Measurements from ENCODE around the gene LRRN1. TPM values are rescaled to one million over a fixed set of nuclear protein-coding genes. Genes with fewer than 3 reads are reported as not detected.

The LRRN1 gene
- total RNA-seq, 1 donor from 2014 or later: 85.2 TPM

DNA sequence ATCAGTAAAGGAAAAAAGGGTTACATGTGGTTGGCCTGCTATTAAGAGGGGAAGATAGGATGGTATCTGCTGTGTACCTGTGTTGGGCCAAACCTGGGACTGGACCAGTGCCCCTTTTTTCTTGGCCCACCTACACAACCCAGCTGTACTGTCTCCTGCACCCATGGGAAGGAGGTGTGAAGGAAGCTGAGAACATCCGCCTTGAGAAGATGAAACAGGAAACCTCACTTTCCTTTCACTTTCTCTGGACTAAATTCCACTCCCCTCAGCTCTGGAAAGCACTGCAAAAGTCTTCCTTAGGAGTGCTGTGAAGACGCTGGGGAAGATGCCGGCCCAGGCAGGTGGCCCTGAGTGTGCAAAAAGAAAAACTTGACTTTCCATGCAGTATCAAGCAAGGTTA lies 37.6 kb downstream of the LRRN1 start:
- no peak for DNase-seq (ENCODE audit: low read depth, low spot score)
- Mint-ChIP-seq H3K27me3 (ENCODE audit: low read depth) (no peaks in the 10 kb centered on the region), H3K4me3 (no peak overlapping the region), H3K27ac (ENCODE audit: unreplicated experiment) (no peak overlapping the region), H3K9me3 (peaks cover 30% of the 10 kb centered on the region), H3K4me1 (no peaks in the 10 kb centered on the region), H3K36me3 (ENCODE audit: low read depth) (peaks cover 77% of the 10 kb centered on the region)
- TF ChIP-seq, protein P1, sequence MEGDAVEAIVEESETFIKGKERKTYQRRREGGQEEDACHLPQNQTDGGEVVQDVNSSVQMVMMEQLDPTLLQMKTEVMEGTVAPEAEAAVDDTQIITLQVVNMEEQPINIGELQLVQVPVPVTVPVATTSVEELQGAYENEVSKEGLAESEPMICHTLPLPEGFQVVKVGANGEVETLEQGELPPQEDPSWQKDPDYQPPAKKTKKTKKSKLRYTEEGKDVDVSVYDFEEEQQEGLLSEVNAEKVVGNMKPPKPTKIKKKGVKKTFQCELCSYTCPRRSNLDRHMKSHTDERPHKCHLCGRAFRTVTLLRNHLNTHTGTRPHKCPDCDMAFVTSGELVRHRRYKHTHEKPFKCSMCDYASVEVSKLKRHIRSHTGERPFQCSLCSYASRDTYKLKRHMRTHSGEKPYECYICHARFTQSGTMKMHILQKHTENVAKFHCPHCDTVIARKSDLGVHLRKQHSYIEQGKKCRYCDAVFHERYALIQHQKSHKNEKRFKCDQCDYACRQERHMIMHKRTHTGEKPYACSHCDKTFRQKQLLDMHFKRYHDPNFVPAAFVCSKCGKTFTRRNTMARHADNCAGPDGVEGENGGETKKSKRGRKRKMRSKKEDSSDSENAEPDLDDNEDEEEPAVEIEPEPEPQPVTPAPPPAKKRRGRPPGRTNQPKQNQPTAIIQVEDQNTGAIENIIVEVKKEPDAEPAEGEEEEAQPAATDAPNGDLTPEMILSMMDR (conservative IDR thresholded peaks at IDR 0.05): no peak

DNA sequence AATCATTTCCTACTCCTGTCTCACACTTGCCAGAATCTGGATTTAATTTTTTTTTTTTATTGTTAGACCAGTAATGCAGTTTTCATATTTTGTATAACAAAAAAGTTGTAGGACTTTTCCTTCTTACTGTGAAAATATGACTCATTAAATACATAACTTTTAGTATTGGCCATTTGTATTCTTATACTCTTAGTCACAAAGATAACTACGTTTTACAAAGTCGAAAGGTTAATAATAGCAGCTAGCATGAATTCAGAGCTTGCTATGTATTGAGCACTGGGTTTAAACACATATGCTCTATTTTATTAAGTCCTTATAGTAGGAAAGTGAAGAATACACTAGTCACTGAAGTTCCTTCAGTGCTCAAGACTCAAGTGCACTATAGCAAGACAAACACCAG lies 43.1 kb downstream of the LRRN1 start:
- H3K36me3 Mint-ChIP-seq (ENCODE audit: low read depth): peaks cover 55% of the 10 kb centered on the region
- TF ChIP-seq, protein P1 (conservative IDR thresholded peaks at IDR 0.05): no peak
- H3K4me1 Mint-ChIP-seq: no peaks in the 10 kb centered on the region

DNA sequence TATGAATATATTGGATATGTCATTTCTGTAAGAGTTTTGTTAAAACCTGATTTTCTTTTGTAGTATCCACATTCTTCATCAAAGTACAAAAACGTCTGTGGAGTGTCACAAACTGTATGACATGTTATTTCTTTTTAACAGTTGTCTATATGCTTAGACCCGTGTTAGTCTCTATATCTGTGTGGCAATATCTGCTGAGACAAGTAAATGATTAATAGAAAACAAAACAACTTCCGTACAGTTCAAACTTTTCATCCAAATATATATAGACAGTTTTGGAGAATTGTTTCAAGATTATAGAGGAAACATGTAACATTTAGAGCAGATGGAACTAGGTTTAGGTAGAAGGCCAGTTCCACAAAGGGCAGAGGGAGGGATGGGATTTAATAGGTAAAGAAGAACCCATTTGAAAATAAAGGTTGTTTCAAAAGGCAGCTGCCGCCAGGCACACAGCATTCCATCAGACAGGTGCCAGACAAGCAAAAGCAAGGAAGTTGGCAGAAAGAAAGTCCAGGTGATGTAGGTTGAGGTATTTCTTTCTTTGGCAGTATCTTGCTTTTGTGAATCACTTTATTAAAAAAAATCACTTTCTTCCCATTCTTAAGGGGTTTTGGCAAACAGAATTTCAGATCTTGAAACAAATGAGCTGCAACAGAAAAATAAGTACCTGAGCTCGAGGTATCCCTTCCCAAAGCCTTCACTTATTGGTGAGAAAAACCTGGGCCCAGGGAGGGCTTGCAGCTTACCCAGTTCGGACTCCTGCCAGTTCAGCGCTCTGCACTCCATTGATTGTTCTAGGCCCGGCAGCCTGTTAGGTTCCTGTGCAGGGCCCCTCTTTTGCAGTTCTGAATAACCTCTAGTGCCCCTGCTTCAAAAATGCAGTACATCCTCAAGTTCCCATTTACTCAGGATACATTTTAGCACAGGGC lies 49.0 kb downstream of the LRRN1 start:
- no peak for DNase-seq (ENCODE audit: low read depth, low spot score)

More for the DNA sequence above, 43.1 kb downstream of the LRRN1 start:
- no peak overlapping the region for H3K4me3 Mint-ChIP-seq
- peaks cover 15% of the 10 kb centered on the region for H3K9me3 Mint-ChIP-seq
- H3K27me3 Mint-ChIP-seq (ENCODE audit: low read depth): no peaks in the 10 kb centered on the region
- H3K27ac Mint-ChIP-seq (ENCODE audit: unreplicated experiment): no peak overlapping the region
- no peak for DNase-seq (ENCODE audit: low read depth, low spot score)

DNA sequence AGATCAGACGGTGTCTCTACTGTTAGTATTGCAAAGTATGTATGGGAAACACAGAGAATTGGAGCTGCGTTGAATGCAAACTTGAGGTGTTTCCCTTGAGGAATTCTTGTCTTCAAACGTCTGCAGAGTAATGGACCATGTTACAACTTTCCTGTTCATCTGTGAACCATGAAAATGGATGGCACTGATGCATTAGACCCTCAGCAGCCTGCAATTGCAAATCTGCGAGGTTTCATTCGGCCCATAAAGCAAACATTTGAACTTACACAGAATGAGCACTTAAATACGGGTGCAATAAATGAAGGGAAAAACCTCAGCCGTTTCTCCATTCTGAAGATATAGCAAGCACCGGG lies 49.7 kb downstream of the LRRN1 start:
- DNase-seq (ENCODE audit: low read depth, low spot score): no peak
- no peaks in the 10 kb centered on the region for H3K9me3 Mint-ChIP-seq
- no peak overlapping the region for H3K27ac Mint-ChIP-seq (ENCODE audit: unreplicated experiment)
- no peak overlapping the region for H3K4me3 Mint-ChIP-seq
- TF ChIP-seq, protein P1 (conservative IDR thresholded peaks at IDR 0.05): no peak
- H3K27me3 Mint-ChIP-seq (ENCODE audit: low read depth): no peaks in the 10 kb centered on the region
- peaks cover 21% of the 10 kb centered on the region for H3K36me3 Mint-ChIP-seq (ENCODE audit: low read depth)
- peaks cover 13% of the 10 kb centered on the region for H3K4me1 Mint-ChIP-seq

More for the DNA sequence above, 49.0 kb downstream of the LRRN1 start:
- TF ChIP-seq, protein P1 (conservative IDR thresholded peaks at IDR 0.05): no peak
- Mint-ChIP-seq H3K36me3 (ENCODE audit: low read depth) (peaks cover 21% of the 10 kb centered on the region), H3K27me3 (ENCODE audit: low read depth) (no peaks in the 10 kb centered on the region), H3K4me3 (no peak overlapping the region), H3K4me1 (peaks cover 13% of the 10 kb centered on the region), H3K9me3 (no peaks in the 10 kb centered on the region), H3K27ac (ENCODE audit: unreplicated experiment) (no peak overlapping the region)

DNA sequence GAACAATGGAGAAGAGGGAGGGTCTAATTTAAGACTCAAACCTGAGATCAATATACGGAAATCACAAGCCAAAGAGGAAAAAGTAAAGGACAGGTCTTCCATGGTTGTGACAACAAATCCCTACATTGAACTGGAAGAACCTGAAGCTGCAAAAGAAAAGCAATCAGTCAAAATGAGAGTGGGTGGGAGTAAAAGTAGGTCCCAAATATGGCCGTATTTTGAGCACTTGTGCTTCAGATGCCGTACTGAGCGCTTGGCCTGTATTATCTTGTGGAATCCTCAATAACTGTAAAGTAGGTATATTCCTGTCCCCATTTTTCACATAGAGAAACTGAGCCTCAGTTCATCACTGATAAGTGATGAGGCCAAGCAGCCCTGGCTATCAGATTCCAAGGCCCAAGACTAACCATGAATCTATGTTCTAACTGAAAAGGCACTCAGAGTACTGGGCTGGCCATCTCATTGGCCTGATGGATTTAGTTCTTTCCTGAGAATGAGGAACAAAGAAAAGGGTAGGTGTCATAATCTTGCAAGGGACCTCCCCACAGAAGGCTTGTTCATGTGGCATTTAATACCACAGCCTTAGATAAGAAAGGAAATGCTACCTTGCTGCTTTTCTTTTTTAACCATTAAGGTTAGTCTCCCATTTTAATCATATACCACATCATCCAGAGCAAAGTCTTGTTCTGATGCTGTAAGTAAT lies 52.5 kb downstream of the LRRN1 start:
- peaks cover 24% of the 10 kb centered on the region for H3K4me1 Mint-ChIP-seq

More for the DNA sequence above, 52.5 kb downstream of the LRRN1 start:
- Mint-ChIP-seq H3K27me3 (ENCODE audit: low read depth) (no peaks in the 10 kb centered on the region), H3K27ac (ENCODE audit: unreplicated experiment) (no peak overlapping the region), H3K9me3 (no peaks in the 10 kb centered on the region), H3K4me3 (no peak overlapping the region), H3K36me3 (ENCODE audit: low read depth) (peaks cover 6% of the 10 kb centered on the region)
- DNase-seq (ENCODE audit: low read depth, low spot score): no peak
- TF ChIP-seq, protein P1 (conservative IDR thresholded peaks at IDR 0.05): no peak

Data from neural crest cell (in vitro differentiated cells).